ENCODE measurements around the gene STAG1. TPM values are rescaled to one million over a fixed set of nuclear protein-coding genes. Genes with fewer than 3 reads are reported as not detected.

Gene STAG1
- total RNA-seq, 4 donors from 2014 or later, result 48.6 to 71.2 (median 58.2) TPM

DNA sequence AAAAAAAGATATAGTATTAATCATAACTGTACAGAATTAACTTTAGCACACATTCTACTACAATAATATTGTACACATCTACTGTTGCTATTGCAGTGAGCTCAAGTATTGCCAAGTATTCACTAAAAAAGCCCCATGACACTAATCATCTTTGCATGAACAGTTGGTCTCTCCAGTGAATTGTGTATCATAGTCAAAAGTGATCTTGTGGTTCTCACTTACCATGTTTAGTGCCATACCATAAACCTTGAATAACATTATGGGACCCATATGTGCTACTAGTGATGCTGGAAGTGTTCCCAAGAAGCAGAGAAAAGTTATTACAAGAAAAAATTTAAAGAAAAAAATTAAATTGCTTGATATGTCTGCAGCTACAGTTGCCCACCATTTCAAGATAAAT is 324.9 kb downstream of the STAG1 start:
- no peak overlapping the region for H3K4me3 ChIP-seq
- no peaks in the 10 kb centered on the region for H3K27me3 ChIP-seq
- no peaks in the 10 kb centered on the region for H3K9me3 ChIP-seq
- no peak overlapping the region for H3K27ac ChIP-seq
- no peaks in the 10 kb centered on the region for H3K4me1 ChIP-seq
- DNase-seq (ENCODE audit: low spot score in 2 of 2), result no peak
- peaks cover 0 to 58% (median 0%) of the 10 kb centered on the region in 3 donors for H3K36me3 ChIP-seq
- TF ChIP-seq EP300 (IDR thresholded peaks at IDR 0.05), result no peak
- TF ChIP-seq, protein P1, sequence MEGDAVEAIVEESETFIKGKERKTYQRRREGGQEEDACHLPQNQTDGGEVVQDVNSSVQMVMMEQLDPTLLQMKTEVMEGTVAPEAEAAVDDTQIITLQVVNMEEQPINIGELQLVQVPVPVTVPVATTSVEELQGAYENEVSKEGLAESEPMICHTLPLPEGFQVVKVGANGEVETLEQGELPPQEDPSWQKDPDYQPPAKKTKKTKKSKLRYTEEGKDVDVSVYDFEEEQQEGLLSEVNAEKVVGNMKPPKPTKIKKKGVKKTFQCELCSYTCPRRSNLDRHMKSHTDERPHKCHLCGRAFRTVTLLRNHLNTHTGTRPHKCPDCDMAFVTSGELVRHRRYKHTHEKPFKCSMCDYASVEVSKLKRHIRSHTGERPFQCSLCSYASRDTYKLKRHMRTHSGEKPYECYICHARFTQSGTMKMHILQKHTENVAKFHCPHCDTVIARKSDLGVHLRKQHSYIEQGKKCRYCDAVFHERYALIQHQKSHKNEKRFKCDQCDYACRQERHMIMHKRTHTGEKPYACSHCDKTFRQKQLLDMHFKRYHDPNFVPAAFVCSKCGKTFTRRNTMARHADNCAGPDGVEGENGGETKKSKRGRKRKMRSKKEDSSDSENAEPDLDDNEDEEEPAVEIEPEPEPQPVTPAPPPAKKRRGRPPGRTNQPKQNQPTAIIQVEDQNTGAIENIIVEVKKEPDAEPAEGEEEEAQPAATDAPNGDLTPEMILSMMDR (IDR thresholded peaks at IDR 0.05), result no peak
- TF ChIP-seq POLR2A (IDR thresholded peaks at IDR 0.05), result no peak

DNA sequence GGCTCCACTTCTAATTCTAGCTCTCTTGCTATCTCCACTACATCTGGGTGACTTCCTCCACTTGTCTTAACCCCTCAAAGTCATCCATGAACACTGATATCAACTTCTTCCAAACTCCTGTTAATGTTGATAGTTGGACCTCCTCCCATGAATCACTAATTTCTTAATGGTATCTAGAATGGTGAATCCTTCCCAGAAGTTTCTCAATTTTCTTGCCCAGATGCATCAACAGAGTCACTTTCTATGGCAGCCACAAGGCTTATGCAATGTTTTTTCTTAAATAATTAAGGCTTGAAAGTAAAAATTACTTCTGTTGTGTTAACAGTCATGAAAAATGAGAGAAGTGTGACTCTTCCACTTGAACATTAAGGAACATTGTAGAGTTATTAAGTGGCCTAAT is 337.7 kb downstream of the STAG1 start:
- Histone ChIP-seq H3K9me3 (no peaks in the 10 kb centered on the region), H3K27me3 (no peaks in the 10 kb centered on the region), H3K4me1 (no peaks in the 10 kb centered on the region), H3K4me3 (no peak overlapping the region), H3K36me3 (peaks cover 0 to 56% (median 3%) of the 10 kb centered on the region in 3 donors), H3K27ac (no peak overlapping the region)
- DNase-seq (ENCODE audit: low spot score in 2 of 2), result no peak
- TF ChIP-seq EP300 (IDR thresholded peaks at IDR 0.05), result no peak
- TF ChIP-seq, protein P1 (IDR thresholded peaks at IDR 0.05), result no peak
- TF ChIP-seq POLR2A (IDR thresholded peaks at IDR 0.05), result no peak

DNA sequence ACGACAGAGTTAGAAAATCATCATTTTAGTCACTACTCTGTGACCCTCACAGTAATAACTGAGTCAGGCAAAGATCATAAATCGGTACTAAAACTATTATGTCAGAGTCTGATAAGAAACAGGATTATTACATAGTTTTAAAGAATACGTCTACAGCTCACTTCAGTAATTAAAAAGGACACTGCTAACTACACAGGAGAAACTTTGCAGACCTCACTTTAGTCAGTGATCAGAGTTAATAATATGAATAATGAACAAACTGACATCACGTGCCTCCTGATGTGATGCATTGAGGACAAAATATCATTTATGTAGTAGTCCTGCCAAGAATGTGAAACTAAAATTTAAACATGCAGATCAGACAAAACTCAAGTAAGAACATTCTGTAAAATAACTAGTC is 339.9 kb downstream of the STAG1 start:
- no peak overlapping the region for H3K4me3 ChIP-seq
- peaks cover 0 to 50% (median 0%) of the 10 kb centered on the region in 3 donors for H3K36me3 ChIP-seq
- 56 to 60% methylated on average over 4 of the region's 4 CpGs for WGBS, 2 donors
- H3K9me3 ChIP-seq, result no peaks in the 10 kb centered on the region
- TF ChIP-seq POLR2A (IDR thresholded peaks at IDR 0.05), result no peak
- TF ChIP-seq, protein P1 (IDR thresholded peaks at IDR 0.05), result no peak
- TF ChIP-seq EP300 (IDR thresholded peaks at IDR 0.05), result no peak
- H3K27ac ChIP-seq, result no peak overlapping the region
- DNase-seq (ENCODE audit: low spot score in 2 of 2), result no peak
- H3K27me3 ChIP-seq, result no peaks in the 10 kb centered on the region
- no peaks in the 10 kb centered on the region for H3K4me1 ChIP-seq

DNA sequence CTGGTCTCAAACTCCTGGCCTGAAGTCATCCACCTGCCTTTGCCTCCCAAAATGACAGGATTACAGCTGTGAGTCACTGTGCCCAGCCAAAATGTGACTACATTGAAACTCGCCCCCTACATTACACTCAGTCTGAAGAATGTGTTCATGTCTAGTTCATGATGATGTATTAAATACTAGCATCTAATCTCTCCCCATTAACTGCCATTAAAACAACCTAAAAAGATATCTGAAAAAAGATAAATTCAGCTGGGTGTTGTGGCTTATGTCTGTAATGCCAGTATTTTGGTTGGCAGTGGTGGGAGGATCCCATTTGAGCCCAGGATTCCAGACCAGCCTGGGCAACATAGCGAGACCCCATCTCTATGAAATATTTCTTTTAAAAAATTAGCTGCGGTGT is 342.6 kb downstream of the STAG1 start:
- no peaks in the 10 kb centered on the region for H3K4me1 ChIP-seq
- H3K36me3 ChIP-seq, result peaks cover 0 to 36% (median 2%) of the 10 kb centered on the region in 3 donors
- H3K9me3 ChIP-seq, result no peaks in the 10 kb centered on the region
- no peak for DNase-seq (ENCODE audit: low spot score in 2 of 2)
- no peak overlapping the region for H3K4me3 ChIP-seq
- H3K27me3 ChIP-seq, result no peaks in the 10 kb centered on the region
- H3K27ac ChIP-seq, result no peak overlapping the region
- no peak for TF ChIP-seq EP300 (IDR thresholded peaks at IDR 0.05)
- TF ChIP-seq, protein P1 (IDR thresholded peaks at IDR 0.05), result no peak
- no peak for TF ChIP-seq POLR2A (IDR thresholded peaks at IDR 0.05)
- 95 to 96% methylated on average over 3 of the region's 3 CpGs for WGBS, 2 donors

DNA sequence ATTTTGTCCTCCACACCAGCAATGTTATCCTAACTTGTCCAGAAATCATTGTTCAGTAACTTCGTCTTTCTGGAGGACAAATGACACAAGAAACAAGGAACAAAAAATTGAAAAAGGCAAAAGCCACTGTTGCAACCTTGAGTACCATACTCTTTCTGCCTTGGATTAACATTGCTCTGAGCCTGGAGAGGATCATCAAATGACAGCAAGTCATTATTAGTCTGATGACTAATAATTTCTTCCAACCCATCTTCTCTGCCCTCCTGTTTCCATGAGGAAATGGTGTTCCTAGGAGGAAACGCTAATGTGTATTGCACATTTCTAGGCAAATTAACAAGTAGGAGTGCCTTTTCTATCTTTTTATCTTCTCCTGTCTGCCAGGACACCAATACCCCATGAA is 348.1 kb downstream of the STAG1 start:
- no peak for DNase-seq (ENCODE audit: low spot score in 2 of 2)
- H3K27me3 ChIP-seq, result no peaks in the 10 kb centered on the region
- H3K9me3 ChIP-seq, result no peaks in the 10 kb centered on the region
- no peak overlapping the region for H3K27ac ChIP-seq
- 79 to 82% methylated on average over 2 of the region's 2 CpGs for WGBS, 2 donors
- TF ChIP-seq, protein P1 (IDR thresholded peaks at IDR 0.05), result no peak
- TF ChIP-seq EP300 (IDR thresholded peaks at IDR 0.05), result no peak
- TF ChIP-seq POLR2A (IDR thresholded peaks at IDR 0.05), result no peak
- no peaks in the 10 kb centered on the region for H3K4me1 ChIP-seq
- no peak overlapping the region for H3K4me3 ChIP-seq
- H3K36me3 ChIP-seq, result peaks cover 0 to 29% (median 2%) of the 10 kb centered on the region in 3 donors

Data from tibial nerve (tissue), 4 donors.